ENCODE results near the gene NLGN1.

The NLGN1 gene

DNA sequence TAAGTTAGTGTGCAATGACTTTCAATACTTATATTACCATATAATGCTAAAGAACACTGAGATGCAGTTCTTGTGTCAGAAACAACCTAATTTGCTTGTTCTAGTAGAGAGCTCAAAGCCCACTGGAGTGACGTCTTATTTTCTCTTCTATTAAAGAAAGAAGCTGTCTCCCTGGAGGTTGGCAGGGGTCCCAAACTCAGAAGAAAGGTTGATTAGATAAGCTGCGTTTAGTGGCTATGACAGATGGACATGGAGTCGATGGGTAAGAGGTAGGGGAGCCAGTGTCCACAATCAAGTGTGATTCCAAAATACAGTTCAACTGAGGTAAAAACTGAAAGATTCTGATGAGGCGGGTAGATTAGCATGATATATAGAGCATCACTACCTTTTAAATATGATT, 363.6 kb downstream of the NLGN1 start:
- H3K36me3 Mint-ChIP-seq = no peaks in the 10 kb centered on the region
- peaks cover 2% of the 10 kb centered on the region for H3K9me3 Mint-ChIP-seq
- H3K27me3 Mint-ChIP-seq = no peaks in the 10 kb centered on the region
- ATAC-seq = no peak
- H3K4me3 Mint-ChIP-seq = no peak overlapping the region
- no peaks in the 10 kb centered on the region for H3K4me1 Mint-ChIP-seq
- no peak overlapping the region for H3K27ac Mint-ChIP-seq

- Mint-ChIP-seq H3K27me3 (no peaks in the 10 kb centered on the region), H3K9me3 (peaks cover 2% of the 10 kb centered on the region), H3K27ac (no peak overlapping the region), H3K4me1 (no peaks in the 10 kb centered on the region), H3K36me3 (no peaks in the 10 kb centered on the region), H3K4me3 (no peak overlapping the region)
- ATAC-seq = no peak
Measured at GRCh38 chr3:173762501-173762900, 365.0 kb downstream of the NLGN1 start.

DNA sequence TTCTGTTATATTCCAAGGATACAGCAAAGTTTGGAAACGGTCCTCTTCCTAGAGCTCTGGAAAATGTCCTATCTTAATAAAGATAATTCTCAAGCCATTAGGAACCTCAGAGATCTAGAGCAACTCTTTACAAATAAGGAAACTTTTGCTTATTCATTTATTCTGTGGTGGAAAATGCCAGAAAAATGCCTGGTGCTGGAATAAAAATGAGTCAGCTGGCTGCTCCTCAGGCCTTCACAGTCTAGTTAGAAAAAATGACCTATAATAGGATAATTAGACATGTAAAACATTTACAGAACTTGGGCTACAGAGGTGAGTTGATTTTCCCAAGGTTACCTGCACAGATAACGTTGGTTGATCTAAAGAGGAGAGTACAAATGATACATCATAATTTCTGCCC, 372.5 kb downstream of the NLGN1 start:
- peaks cover 2% of the 10 kb centered on the region for H3K9me3 Mint-ChIP-seq
- no peak for ATAC-seq
- no peak overlapping the region for H3K4me3 Mint-ChIP-seq
- no peak overlapping the region for H3K27ac Mint-ChIP-seq
- no peaks in the 10 kb centered on the region for H3K36me3 Mint-ChIP-seq
- no peaks in the 10 kb centered on the region for H3K27me3 Mint-ChIP-seq
- H3K4me1 Mint-ChIP-seq = no peaks in the 10 kb centered on the region

DNA sequence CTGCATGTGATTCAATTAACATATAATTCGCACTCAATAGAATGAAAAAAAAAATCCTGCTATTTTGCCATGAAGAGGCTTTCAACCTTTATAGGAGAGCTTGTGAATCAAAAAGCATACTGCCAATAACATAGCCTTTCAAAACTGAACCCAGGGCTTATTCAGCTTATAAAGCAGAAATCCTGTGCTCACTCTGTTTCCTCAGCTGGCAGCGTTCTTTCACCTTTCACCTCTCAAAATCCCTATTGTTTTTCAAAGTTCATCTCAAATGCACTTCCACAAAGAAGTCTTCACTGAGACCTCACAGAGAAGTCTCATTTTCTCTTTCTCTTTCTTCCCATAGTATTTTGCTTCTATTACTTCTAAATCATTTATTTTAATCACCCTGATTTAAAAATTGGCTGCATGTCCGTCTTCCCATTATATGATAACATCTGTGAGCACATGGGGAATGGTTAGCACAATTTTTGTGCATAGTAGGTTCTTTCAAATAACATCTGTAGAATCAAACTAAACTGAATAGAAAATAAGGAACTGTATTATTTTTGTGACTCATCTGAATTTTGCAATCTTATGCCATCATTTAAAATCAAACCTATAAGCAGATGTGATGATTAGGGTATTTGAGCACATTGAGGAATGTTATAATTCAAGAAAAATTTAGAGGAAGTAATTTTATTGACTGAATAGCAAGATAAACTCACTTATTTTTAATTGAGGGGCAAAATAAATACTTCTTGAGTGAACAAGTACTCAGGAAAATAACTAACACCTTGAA, 373.4 kb downstream of the NLGN1 start:
- no peaks in the 10 kb centered on the region for H3K9me3 Mint-ChIP-seq
- H3K27ac Mint-ChIP-seq = no peak overlapping the region
- H3K27me3 Mint-ChIP-seq = no peaks in the 10 kb centered on the region
- no peaks in the 10 kb centered on the region for H3K4me1 Mint-ChIP-seq
- H3K36me3 Mint-ChIP-seq = no peaks in the 10 kb centered on the region
- no peak for ATAC-seq
- H3K4me3 Mint-ChIP-seq = no peak overlapping the region

DNA sequence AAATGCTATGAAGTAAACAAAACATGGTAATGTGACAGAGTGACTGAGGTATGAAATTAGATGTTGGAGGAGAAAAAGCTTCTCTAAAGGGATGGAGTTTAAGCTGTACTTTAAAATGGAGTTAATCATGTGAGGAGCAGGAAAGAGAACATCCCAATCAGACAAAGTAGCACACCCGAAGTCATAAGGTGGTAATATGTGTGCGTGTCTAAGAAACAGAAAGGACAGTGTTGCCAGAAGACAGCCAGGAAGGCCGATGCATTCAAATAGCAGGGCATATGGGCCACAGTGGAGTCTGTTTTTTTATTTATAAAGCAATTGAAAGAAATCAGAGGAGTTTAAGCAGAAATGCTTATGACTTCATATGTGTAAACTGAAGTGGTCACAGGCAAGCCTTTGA, 376.3 kb downstream of the NLGN1 start:
- Mint-ChIP-seq H3K4me1 (no peaks in the 10 kb centered on the region), H3K9me3 (no peaks in the 10 kb centered on the region), H3K27me3 (no peaks in the 10 kb centered on the region), H3K27ac (no peak overlapping the region), H3K36me3 (no peaks in the 10 kb centered on the region), H3K4me3 (no peak overlapping the region)
- ATAC-seq = no peak

- Mint-ChIP-seq H3K27ac (no peak overlapping the region), H3K4me1 (no peaks in the 10 kb centered on the region), H3K36me3 (no peaks in the 10 kb centered on the region), H3K27me3 (no peaks in the 10 kb centered on the region), H3K9me3 (no peaks in the 10 kb centered on the region), H3K4me3 (no peak overlapping the region)
- ATAC-seq = no peak
Measured at GRCh38 chr3:173774294-173774693, 376.8 kb downstream of the NLGN1 start.

DNA sequence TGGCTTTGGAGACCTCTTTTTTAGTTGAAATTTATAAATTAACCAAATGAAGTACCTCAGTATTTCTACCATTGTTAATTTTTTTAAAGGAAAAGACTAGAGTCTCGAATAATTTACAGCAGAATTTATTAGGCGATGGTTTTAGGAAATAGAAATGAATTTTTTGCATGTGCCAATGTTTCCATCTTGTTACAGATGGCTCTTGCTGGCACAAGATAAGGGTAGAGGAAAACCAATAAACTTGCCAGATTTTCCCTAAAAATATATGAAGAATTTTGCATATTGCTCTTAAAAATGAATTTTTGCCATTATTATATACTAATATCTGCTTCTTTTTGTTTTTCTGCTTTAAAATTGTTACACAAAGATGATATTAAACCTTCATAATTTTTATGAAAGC, 380.7 kb downstream of the NLGN1 start:
- Mint-ChIP-seq H3K27ac (no peak overlapping the region), H3K36me3 (no peaks in the 10 kb centered on the region), H3K9me3 (no peaks in the 10 kb centered on the region), H3K27me3 (no peaks in the 10 kb centered on the region), H3K4me1 (no peaks in the 10 kb centered on the region), H3K4me3 (no peak overlapping the region)
- ATAC-seq = no peak

GRCh38 chr3:173780067-173780466, 382.5 kb downstream of the NLGN1 start:
- Mint-ChIP-seq H3K9me3 (peaks cover 3% of the 10 kb centered on the region), H3K27me3 (no peaks in the 10 kb centered on the region), H3K36me3 (no peaks in the 10 kb centered on the region), H3K4me1 (no peaks in the 10 kb centered on the region), H3K27ac (no peak overlapping the region), H3K4me3 (no peak overlapping the region)
- no peak for ATAC-seq

DNA sequence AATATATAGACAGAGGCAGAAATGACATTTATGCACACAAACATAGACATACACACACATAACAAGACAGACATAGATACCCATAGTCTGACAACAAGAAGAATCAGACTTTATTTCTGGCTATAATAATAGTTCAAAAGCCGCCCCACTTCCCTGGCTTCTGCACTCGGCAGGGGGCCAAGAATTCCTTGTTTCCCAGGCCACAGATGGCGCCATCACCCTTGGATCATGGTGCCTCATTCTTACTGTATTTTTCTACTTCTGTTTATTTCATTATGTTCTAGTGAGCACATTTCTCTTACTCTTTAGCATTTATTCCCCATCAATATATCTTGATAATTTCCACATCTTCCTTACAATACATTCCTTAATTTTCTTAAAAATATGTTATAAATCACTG, 387.5 kb downstream of the NLGN1 start:
- H3K27ac Mint-ChIP-seq = no peak overlapping the region
- no peaks in the 10 kb centered on the region for H3K27me3 Mint-ChIP-seq
- H3K36me3 Mint-ChIP-seq = no peaks in the 10 kb centered on the region
- H3K9me3 Mint-ChIP-seq = peaks cover 3% of the 10 kb centered on the region
- no peak for ATAC-seq
- no peak overlapping the region for H3K4me3 Mint-ChIP-seq
- H3K4me1 Mint-ChIP-seq = no peaks in the 10 kb centered on the region

GRCh38 chr3:173789530-173790162, 392.1 kb downstream of the NLGN1 start:
- Mint-ChIP-seq H3K27me3 (no peaks in the 10 kb centered on the region), H3K27ac (no peak overlapping the region), H3K4me1 (no peaks in the 10 kb centered on the region), H3K9me3 (no peaks in the 10 kb centered on the region), H3K36me3 (no peaks in the 10 kb centered on the region), H3K4me3 (no peak overlapping the region)
- peak; percentile 41 for ATAC-seq

DNA sequence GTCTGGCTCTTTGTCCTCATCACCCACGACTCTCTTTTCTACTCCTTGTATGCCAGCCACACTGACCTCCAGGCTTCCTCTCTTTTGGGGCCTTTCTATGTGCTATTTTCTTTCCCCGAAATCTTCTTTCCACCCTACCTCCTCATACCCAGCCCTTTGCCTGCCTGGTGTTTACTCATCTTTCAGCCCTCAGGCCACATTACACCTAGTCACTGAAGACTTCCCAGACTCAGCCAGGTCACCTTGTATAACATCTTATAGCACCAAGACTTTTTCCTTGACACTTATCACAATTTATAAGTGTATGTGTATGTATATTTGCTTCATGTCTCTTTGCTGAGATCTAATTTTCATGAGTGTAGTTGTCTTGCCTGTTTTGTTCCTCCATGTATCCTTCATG, 396.4 kb downstream of the NLGN1 start:
- no peaks in the 10 kb centered on the region for H3K27me3 Mint-ChIP-seq
- H3K4me3 Mint-ChIP-seq = no peak overlapping the region
- H3K4me1 Mint-ChIP-seq = no peaks in the 10 kb centered on the region
- no peaks in the 10 kb centered on the region for H3K9me3 Mint-ChIP-seq
- ATAC-seq = no peak
- H3K27ac Mint-ChIP-seq = no peak overlapping the region
- H3K36me3 Mint-ChIP-seq = no peaks in the 10 kb centered on the region

DNA sequence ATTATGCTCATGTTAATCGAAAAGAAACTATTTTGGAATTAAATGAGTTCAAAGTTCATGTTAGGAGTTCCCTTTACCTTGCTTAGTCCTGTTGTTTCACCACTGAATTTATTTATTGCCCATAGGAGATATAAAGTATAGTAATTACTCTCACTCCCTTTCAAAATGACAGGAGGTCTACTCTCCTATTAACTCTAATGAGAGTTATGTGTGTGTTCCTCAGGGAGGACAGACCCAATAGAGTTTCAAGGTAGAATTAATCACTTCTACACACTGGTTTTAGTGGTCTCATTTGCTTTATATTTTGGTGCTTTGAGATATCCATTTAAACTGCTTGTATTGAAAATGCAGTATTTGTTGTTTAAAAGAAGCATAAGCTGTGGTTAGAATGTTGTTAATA, 398.9 kb downstream of the NLGN1 start:
- Mint-ChIP-seq H3K27me3 (no peaks in the 10 kb centered on the region), H3K9me3 (no peaks in the 10 kb centered on the region), H3K27ac (no peak overlapping the region), H3K36me3 (no peaks in the 10 kb centered on the region), H3K4me1 (no peaks in the 10 kb centered on the region), H3K4me3 (no peak overlapping the region)
- ATAC-seq = no peak

GRCh38 chr3:173796890-173797289, 399.3 kb downstream of the NLGN1 start:
- Mint-ChIP-seq H3K27ac (no peak overlapping the region), H3K36me3 (no peaks in the 10 kb centered on the region), H3K9me3 (no peaks in the 10 kb centered on the region)

DNA sequence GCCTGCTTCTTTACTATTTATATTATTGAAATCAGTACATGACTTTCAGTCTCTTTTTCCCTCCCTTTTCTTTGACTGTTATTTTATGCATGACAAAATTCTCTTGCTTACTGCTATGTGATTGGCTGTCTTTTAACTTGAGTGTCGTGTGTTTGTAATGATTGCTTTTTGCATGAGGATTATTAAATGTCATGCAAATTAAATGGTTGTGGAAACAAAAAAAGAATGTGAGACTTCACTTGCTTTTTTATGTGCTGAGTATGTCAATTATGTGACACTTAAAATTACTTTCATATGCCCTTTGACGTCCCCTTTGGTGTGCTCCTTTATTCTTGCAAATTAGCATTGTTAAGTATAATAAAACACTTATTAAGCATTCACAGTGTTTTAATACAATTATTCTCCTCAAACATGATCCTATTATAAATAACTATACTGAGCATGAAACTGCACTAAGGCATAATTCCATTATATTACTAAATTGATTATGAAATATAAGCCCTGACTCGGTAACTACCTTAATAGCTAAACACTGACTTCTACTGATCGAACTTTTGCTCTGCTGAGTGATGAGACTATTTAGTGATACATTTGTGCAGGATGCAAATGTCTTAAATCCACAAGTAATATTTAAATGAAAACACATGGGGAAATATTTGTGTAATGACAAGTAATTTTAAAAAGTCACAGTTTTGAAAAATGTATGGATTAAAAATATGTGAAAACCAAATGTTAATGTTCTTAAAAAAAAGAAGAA, 401.7 kb downstream of the NLGN1 start:
- H3K9me3 Mint-ChIP-seq = no peaks in the 10 kb centered on the region
- ATAC-seq = no peak
- H3K27ac Mint-ChIP-seq = no peak overlapping the region
- no peaks in the 10 kb centered on the region for H3K4me1 Mint-ChIP-seq
- H3K27me3 Mint-ChIP-seq = no peaks in the 10 kb centered on the region
- no peak overlapping the region for H3K4me3 Mint-ChIP-seq
- no peaks in the 10 kb centered on the region for H3K36me3 Mint-ChIP-seq

More at GRCh38 chr3:173796890-173797289, 399.3 kb downstream of the NLGN1 start:
- no peak for ATAC-seq
- Mint-ChIP-seq H3K4me1 (no peaks in the 10 kb centered on the region), H3K4me3 (no peak overlapping the region), H3K27me3 (no peaks in the 10 kb centered on the region)

GRCh38 chr3:173800154-173800553, 402.6 kb downstream of the NLGN1 start:
- no peaks in the 10 kb centered on the region for H3K4me1 Mint-ChIP-seq
- H3K27me3 Mint-ChIP-seq = no peaks in the 10 kb centered on the region
- H3K4me3 Mint-ChIP-seq = no peak overlapping the region

GRCh38 chr3:173814809-173815208, 417.3 kb downstream of the NLGN1 start:
- H3K4me3 Mint-ChIP-seq = no peak overlapping the region
- ATAC-seq = no peak
- H3K4me1 Mint-ChIP-seq = no peaks in the 10 kb centered on the region
- H3K9me3 Mint-ChIP-seq = peaks cover 8% of the 10 kb centered on the region
- H3K36me3 Mint-ChIP-seq = no peaks in the 10 kb centered on the region
- H3K27ac Mint-ChIP-seq = no peak overlapping the region
- H3K27me3 Mint-ChIP-seq = no peaks in the 10 kb centered on the region

More at GRCh38 chr3:173800154-173800553, 402.6 kb downstream of the NLGN1 start:
- no peak for ATAC-seq
- no peaks in the 10 kb centered on the region for H3K36me3 Mint-ChIP-seq
- no peaks in the 10 kb centered on the region for H3K9me3 Mint-ChIP-seq
- H3K27ac Mint-ChIP-seq = no peak overlapping the region

Measured in stimulated activated memory B cell treated with anti-CD40 and anti-IgM and Interleukin-4, amounts not matched to agents 10 μg/mL and 1 μg/mL and 100 μg/mL, for 72 hours (primary cell).